A673 (cell line): ENCODE data around the gene ELOVL6. TPM values are rescaled to one million over a fixed set of nuclear protein-coding genes. Genes with fewer than 3 reads are reported as not detected.

Experiments
- BruUV-seq: library from RNA; stranded (reverse); fragments of 400-500 nt; replicated peaks from 2 replicates; lab custom pipeline; 2021; lab: Mats Ljungman, UMichigan
- CTCF ChIA-PET: fragments of 300-600 bp; sonication (Branson Sonifier 250); formaldehyde crosslinking; loops from one replicate; lab custom pipeline; 2022; ENCODE audit warnings: antibody characterized with exemption; lab: Charles Lee
- POLR2A ChIA-PET: fragments of 300-600 bp; sonication (Branson Sonifier 250); formaldehyde crosslinking; loops from one replicate; lab custom pipeline; 2022; ENCODE audit warnings: antibody characterized with exemption; ENCODE audit not compliant: low non-redundant PET; lab: Charles Lee
- DNase-seq: peaks from one replicate; pipeline ENCODE4 v3.0.0-alpha.2; 2015; ENCODE audit warnings: low spot score
- H3K27ac ChIP-seq: fragments of 200-600 bp; sonication (generic); 2 replicates; pipeline ENCODE4 v1.5.1; 2016; ENCODE audit warnings: mixed run types, low read depth, mild to moderate bottlenecking, mixed read lengths, antibody characterized with exemption, low read length; ENCODE audit not compliant: poor library complexity, severe bottlenecking
- H3K27me3 ChIP-seq: fragments of 200-600 bp; sonication (generic); replicated peaks from 2 replicates; pipeline ENCODE4 v1.6.1; 2017; ENCODE audit warnings: mixed run types, low read depth, mild to moderate bottlenecking, mixed read lengths, antibody characterized with exemption, low read length; ENCODE audit not compliant: insufficient read depth, poor library complexity
- H3K36me3 ChIP-seq: fragments of 200-600 bp; sonication (generic); 2 replicates; pipeline ENCODE4 v1.6.1; 2016; ENCODE audit warnings: mixed run types, mild to moderate bottlenecking, mixed read lengths, antibody characterized with exemption, low read length; ENCODE audit not compliant: insufficient read depth, poor library complexity, severe bottlenecking
- H3K4me1 ChIP-seq: fragments of 200-600 bp; sonication (generic); 2 replicates; pipeline ENCODE4 v1.6.1; 2017; ENCODE audit warnings: mixed run types, mild to moderate bottlenecking, mixed read lengths, antibody characterized with exemption, low read length; ENCODE audit not compliant: insufficient read depth, poor library complexity, severe bottlenecking
- H3K4me3 ChIP-seq: fragments of 200-600 bp; sonication (generic); 2 replicates; pipeline ENCODE4 v1.5.1; 2016; ENCODE audit warnings: low read depth, mixed run types, mild to moderate bottlenecking, mixed read lengths, low read length; ENCODE audit not compliant: poor library complexity, severe bottlenecking
- H3K9me3 ChIP-seq: fragments of 200-600 bp; sonication (generic); 2 replicates; pipeline ENCODE4 v1.6.1; 2016; ENCODE audit warnings: mixed run types, low read depth, mild to moderate bottlenecking, mixed read lengths, antibody characterized with exemption, low read length; ENCODE audit not compliant: poor library complexity, severe bottlenecking
- CTCF ChIP-seq: fragments of 300-800, 200-600 bp; sonication (generic); conservative IDR thresholded peaks from 2 replicates; pipeline ENCODE4 v1.5.1; 2017; ENCODE audit warnings: low read depth, mild to moderate bottlenecking, antibody characterized with exemption, low read length, moderate library complexity, mixed read lengths
- EZH2 ChIP-seq: fragments of 200-600 bp; sonication (generic); IDR thresholded peaks from 2 replicates; pipeline ENCODE4 v1.6.1; 2017; ENCODE audit warnings: borderline replicate concordance, low read depth, mild to moderate bottlenecking, mixed read lengths, antibody characterized with exemption, low read length; ENCODE audit not compliant: poor library complexity, severe bottlenecking
- intact Hi-C: fragments of 100-400 bp; cut with micrococcal nuclease; formaldehyde crosslinking; loops from one replicate; pipeline ENCODE4 v1.10.0; 2022; ENCODE audit not compliant: unreplicated experiment
- total RNA-seq: library from RNA; stranded (reverse); gene quantifications from 2 replicates; pipeline ENCODE4 v1.2.3, GENCODE V29; 2021

Gene ELOVL6
- total RNA-seq, 1 experiment from 2014 or later, result 50.0 TPM

DNA sequence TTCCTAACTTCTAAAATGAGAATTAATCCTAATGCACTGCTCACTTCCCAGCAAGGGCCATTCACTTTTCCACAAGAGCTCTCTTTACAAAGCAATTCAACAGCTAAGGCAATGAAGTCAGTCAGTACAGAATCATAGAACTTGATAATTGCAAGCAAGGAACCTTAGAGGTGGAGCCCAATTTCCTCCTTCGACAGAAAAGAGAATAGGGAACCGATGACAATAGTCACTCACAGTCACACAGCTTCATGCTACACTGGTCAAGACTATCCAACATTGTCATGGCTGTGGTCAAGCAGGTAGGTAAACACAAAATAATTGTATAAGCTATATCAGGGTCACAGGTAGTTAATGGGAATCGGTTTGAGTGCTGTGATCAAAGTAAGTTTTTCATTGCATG is 90.0 kb downstream of the ELOVL6 start:
- Histone ChIP-seq H3K4me3 (no peak overlapping the region), H3K9me3 (no peaks in the 10 kb centered on the region), H3K4me1 (peaks cover 27% of the 10 kb centered on the region), H3K27me3 (no peaks in the 10 kb centered on the region), H3K36me3 (peaks cover 8% of the 10 kb centered on the region), H3K27ac (peak overlapping the region; percentile 23)
- POLR2A ChIA-PET, result no interaction called here
- TF ChIP-seq CTCF, result no peak
- no peak for TF ChIP-seq EZH2
- CTCF ChIA-PET, result no interaction called here
- BruUV-seq, result no TSS peak
- no peak for DNase-seq
- intact Hi-C loops, result no loop called here

- peak overlapping the region; percentile 23 for H3K27ac ChIP-seq
- ChIA-PET CTCF (no interaction called here), POLR2A (no interaction called here)
- BruUV-seq, result no TSS peak
- H3K4me1 ChIP-seq, result peaks cover 27% of the 10 kb centered on the region
- no peaks in the 10 kb centered on the region for H3K27me3 ChIP-seq
- intact Hi-C loops, result no loop called here
- H3K4me3 ChIP-seq, result no peak overlapping the region
- H3K36me3 ChIP-seq, result peaks cover 8% of the 10 kb centered on the region
- TF ChIP-seq EZH2, result no peak
- no peak for TF ChIP-seq CTCF
- H3K9me3 ChIP-seq, result no peaks in the 10 kb centered on the region
- DNase-seq, result no peak
These were observed 90.5 kb downstream of the ELOVL6 start for GRCh38 chr4:110107866-110108265.

- no peaks in the 10 kb centered on the region for H3K9me3 ChIP-seq
- H3K4me1 ChIP-seq, result peaks cover 27% of the 10 kb centered on the region
- ChIA-PET CTCF (no interaction called here), POLR2A (no interaction called here)
- peak; percentile 43 for DNase-seq
- peak overlapping the region; percentile 23 for H3K27ac ChIP-seq
- intact Hi-C loops, result no loop called here
- H3K36me3 ChIP-seq, result peaks cover 8% of the 10 kb centered on the region
- no peaks in the 10 kb centered on the region for H3K27me3 ChIP-seq
- no TSS peak for BruUV-seq
- no peak for TF ChIP-seq EZH2
- no peak for TF ChIP-seq CTCF
- no peak overlapping the region for H3K4me3 ChIP-seq
These were observed 91.5 kb downstream of the ELOVL6 start for GRCh38 chr4:110106931-110107296.
